Naive thymus-derived CD8-positive, alpha-beta T cell (primary cell): ENCODE measurements around the gene SLC44A3. TPM values are rescaled to one million over a fixed set of nuclear protein-coding genes. Genes with fewer than 3 reads are reported as not detected.
"Not testable (repeated sequence)": the region's sequence is repeated elsewhere in the genome, so short reads cannot be mapped to it uniquely, and the experiment has no call there.

Experiments
- ATAC-seq, 2 donors: fragments of 150-1000 bp; cut with Tn5 transposase in 1 of 2; sonication (Bioruptor Pico), chemical (Tn5 transposase) in 1 of 2; 1 replicate in 1 of 2; 2 replicates in 1 of 2; pipeline ENCODE4 v1.10.0; 2021; ENCODE audit warnings: mild to moderate bottlenecking in 2 of 2, moderate library complexity in 2 of 2
- POLR2A ChIA-PET: fragments of 350-600 bp; sonication (Branson Sonifier 250); formaldehyde crosslinking; loops from one replicate; lab custom pipeline; 2021; ENCODE audit warnings: antibody characterized with exemption; lab: Charles Lee
- DNase-seq, 10 donors: peaks; one replicate each; pipeline versions ENCODE4 v3.0.0 to v3.0.0-alpha.2; 2020 to 2022
- H3K27ac Mint-ChIP-seq, 10 donors: one replicate each; pipeline ENCODE4 v1.8.0; 2020 to 2022; ENCODE audit warnings: mild to moderate bottlenecking in 10 of 10, mixed read lengths in 10 of 10, moderate library complexity in 4 of 10, inconsistent platforms in 1 of 10
- H3K27me3 Mint-ChIP-seq, 5 donors: one replicate each; pipeline ENCODE4 v1.8.0; 2021 to 2022; ENCODE audit warnings: mixed read lengths in 5 of 5
- H3K36me3 Mint-ChIP-seq, 3 donors: one replicate each; pipeline ENCODE4 v1.8.0; 2020 to 2022; ENCODE audit warnings: mixed read lengths in 3 of 3, mild to moderate bottlenecking in 2 of 3, inconsistent platforms in 1 of 3
- H3K4me1 Mint-ChIP-seq, 4 donors: one replicate each; pipeline ENCODE4 v1.8.0; 2021 to 2022; ENCODE audit warnings: mixed read lengths in 4 of 4
- H3K4me3 Mint-ChIP-seq, 10 donors: one replicate each; pipeline ENCODE4 v1.8.0; 2020 to 2022; ENCODE audit warnings: mild to moderate bottlenecking in 10 of 10, mixed read lengths in 10 of 10, moderate library complexity in 6 of 10, inconsistent platforms in 1 of 10
- H3K9me3 Mint-ChIP-seq, 9 donors: one replicate each; pipeline ENCODE4 v1.8.0; 2020 to 2022; ENCODE audit warnings: mixed read lengths in 9 of 9, mild to moderate bottlenecking in 3 of 9, inconsistent platforms in 1 of 9, moderate library complexity in 1 of 9
- polyA plus RNA-seq, 3 donors: library from polyadenylated mRNA; unstranded; fragments of 300-500 nt; fragmentation: Illumina TruSeq; gene quantifications; one replicate each; pipeline ENCODE4 v1.2.3, GENCODE V29; 2021
- total RNA-seq, 8 experiments: library from RNA in 2 of 8; stranded (reverse) in 2 of 8; gene quantifications; one replicate each; pipeline ENCODE4 v1.2.3 and lab custom pipeline; 2021 to 2026

SLC44A3 gene
- total and polyA plus RNA-seq, 5 experiments from 2014 or later: not detected

DNA sequence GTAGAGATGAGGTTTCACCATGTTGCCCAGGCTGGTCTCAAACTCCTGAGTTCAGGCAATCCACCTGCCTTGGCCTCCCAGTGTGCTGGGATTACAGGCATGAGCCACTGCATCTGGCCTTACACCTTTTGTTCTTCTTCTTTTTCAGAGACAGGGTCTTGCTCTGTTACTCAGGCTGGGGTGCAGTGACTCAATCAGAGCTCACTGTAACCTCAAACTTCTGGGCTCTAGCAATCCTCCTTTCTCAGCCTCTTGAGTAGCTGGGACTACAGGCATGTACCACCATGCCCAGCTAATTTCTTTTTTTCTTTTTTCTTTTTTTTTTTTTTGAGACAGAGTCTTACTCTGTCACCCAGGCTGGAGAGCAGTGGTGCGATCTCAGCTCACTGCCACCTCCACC, 121.3 kb downstream of the SLC44A3 start:
- H3K4me3 Mint-ChIP-seq, H3K9me3 Mint-ChIP-seq, ATAC-seq, H3K36me3 Mint-ChIP-seq, DNase-seq, H3K4me1 Mint-ChIP-seq, H3K27me3 Mint-ChIP-seq, POLR2A ChIA-PET, H3K27ac Mint-ChIP-seq: not testable (repeated sequence)

DNA sequence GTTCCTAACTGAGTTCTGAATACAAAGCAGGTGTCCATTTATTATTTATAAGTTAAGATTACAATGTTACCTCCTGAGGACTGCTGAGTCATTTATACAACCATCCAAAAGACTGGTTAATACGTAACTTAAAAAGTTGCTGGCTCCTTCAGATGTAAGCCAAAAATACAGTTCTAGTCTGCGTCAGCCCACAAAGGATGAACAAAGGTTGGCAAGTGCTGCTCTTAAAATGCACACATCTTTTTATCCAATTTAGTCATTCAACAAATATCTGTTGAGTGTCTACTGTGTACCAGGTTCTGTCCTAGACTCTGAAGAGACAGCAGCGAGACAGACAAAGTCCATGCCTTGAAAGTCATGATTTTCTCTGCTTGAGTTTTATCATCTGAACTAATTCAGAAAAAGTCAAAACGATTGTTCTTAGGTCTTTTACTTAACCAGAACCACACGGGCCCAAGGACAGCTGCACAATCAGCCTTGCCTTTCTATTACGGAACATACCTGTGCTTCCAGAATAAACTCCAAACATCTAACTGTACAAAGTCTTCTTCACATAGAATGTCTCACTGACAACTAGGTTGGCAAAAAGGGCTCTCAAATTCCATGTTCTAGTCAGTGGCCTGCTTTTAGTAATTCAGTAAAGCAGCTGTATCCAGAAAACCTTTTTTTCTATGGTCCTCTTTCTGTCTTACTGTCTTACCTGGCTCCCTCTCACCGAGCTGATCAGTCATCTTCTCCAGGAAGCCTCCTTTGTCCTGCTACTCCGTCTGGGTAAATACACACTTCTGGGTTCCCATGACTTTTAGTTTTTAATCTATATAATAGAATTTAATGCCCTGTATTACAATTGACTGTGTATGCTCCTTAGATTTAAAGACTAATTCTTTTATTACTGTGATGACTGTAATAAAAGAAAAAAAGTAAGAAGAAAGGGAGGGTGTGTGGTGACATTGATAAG, 122.3 kb downstream of the SLC44A3 start:
- Mint-ChIP-seq H3K27ac (no peak overlapping the region), H3K27me3 (peaks cover 0 to 6% (median 4%) of the 10 kb centered on the region in 5 donors), H3K4me3 (no peak overlapping the region), H3K9me3 (no peaks in the 10 kb centered on the region), H3K4me1 (peaks cover 0 to 2% (median 0%) of the 10 kb centered on the region in 4 donors), H3K36me3 (no peaks in the 10 kb centered on the region)
- DNase-seq (no peak), ATAC-seq (no peak)
- POLR2A ChIA-PET: no interaction called here

Other genes with a start within 250 kb of the SLC44A3 start
- gene CNN3, start 106.8 kb downstream of the SLC44A3 start, total RNA-seq: 10 to 100 TPM; 18.0 to 18.3 TPM
- gene CNN3, start 106.8 kb downstream of the SLC44A3 start, polyA plus RNA-seq: 10 to 100 TPM; 13.7 to 19.3 (median 14.1) TPM